ENCODE results near the gene NOTCH1. TPM values are rescaled to one million over a fixed set of nuclear protein-coding genes. Genes with fewer than 3 reads are reported as not detected.

The NOTCH1 gene
- total RNA-seq, 2 experiments from 2014 or later: 17.6 to 17.9 TPM

GRCh38 chr9:136557036-136557435 is 11.2 kb upstream of the NOTCH1 start:
- intact Hi-C loops (cut with micrococcal nuclease; ENCODE audit: unreplicated experiment): loop anchor here (1.0 kb wide), 1 partner anchor 45 kb away; no protein-coding TSS in a partner anchor
- Histone ChIP-seq H4K20me1 (ENCODE audit: insufficient read depth, low read length) (no peaks in the 10 kb centered on the region), H3K9me2 (ENCODE audit: insufficient read depth, low read length) (no peaks in the 10 kb centered on the region), H3K4me3 (ENCODE audit: low read depth, low read length, poor library complexity, severe bottlenecking) (no peak overlapping the region), H3K79me2 (ENCODE audit: insufficient read depth, low read depth, low read length) (no peaks in the 10 kb centered on the region), H3K4me2 (ENCODE audit: low read length) (no peak overlapping the region), H3K27ac (ENCODE audit: low read depth, low read length, poor library complexity, severe bottlenecking) (no peak overlapping the region), H3K36me3 (ENCODE audit: insufficient read depth, low read length) (no peaks in the 10 kb centered on the region), H3K9me3 (ENCODE audit: low read length) (peaks cover 8% of the 10 kb centered on the region), H2AFZ (ENCODE audit: low read length) (no peak overlapping the region), H3K4me1 (ENCODE audit: insufficient read depth, low read length, poor library complexity, severe bottlenecking) (peaks cover 6% of the 10 kb centered on the region)
- TF ChIP-seq CTCF (conservative IDR thresholded peaks at IDR 0.05; ENCODE audit: low read length): no peak
- no TSS peak for BruUV-seq (replicated peaks)
- ChIA-PET CTCF (ENCODE audit: unreplicated experiment) (no interaction called here), POLR2A (no interaction called here)
- DNase-seq (ENCODE audit: low spot score): no peak

- Histone ChIP-seq H3K27ac (ENCODE audit: low read depth, low read length, poor library complexity, severe bottlenecking) (no peak overlapping the region), H2AFZ (ENCODE audit: low read length) (no peak overlapping the region), H3K9me3 (ENCODE audit: low read length) (peaks cover 8% of the 10 kb centered on the region), H3K36me3 (ENCODE audit: insufficient read depth, low read length) (no peaks in the 10 kb centered on the region), H3K4me2 (ENCODE audit: low read length) (no peak overlapping the region), H3K79me2 (ENCODE audit: insufficient read depth, low read depth, low read length) (no peaks in the 10 kb centered on the region), H3K4me1 (ENCODE audit: insufficient read depth, low read length, poor library complexity, severe bottlenecking) (peaks cover 14% of the 10 kb centered on the region), H4K20me1 (ENCODE audit: insufficient read depth, low read length) (no peaks in the 10 kb centered on the region), H3K4me3 (ENCODE audit: low read depth, low read length, poor library complexity, severe bottlenecking) (no peak overlapping the region), H3K9me2 (ENCODE audit: insufficient read depth, low read length) (no peaks in the 10 kb centered on the region)
- CTCF ChIA-PET (ENCODE audit: unreplicated experiment): no interaction called here
- intact Hi-C loops (cut with micrococcal nuclease; ENCODE audit: unreplicated experiment): no loop called here
- TF ChIP-seq EZH2phosphoT487 (IDR thresholded peaks at IDR 0.05; ENCODE audit: borderline replicate concordance, low read depth, low read length): no peak
- TF ChIP-seq CTCF (conservative IDR thresholded peaks at IDR 0.05; ENCODE audit: low read length): no peak
- BruUV-seq (replicated peaks): no TSS peak
- POLR2A ChIA-PET: interaction anchor here (0.7 kb wide), 1 partner anchor 184 kb away, joined by 5 read pairs; no protein-coding TSS in a partner anchor
- DNase-seq (ENCODE audit: low spot score): no peak
These were observed 10.3 kb upstream of the NOTCH1 start for GRCh38 chr9:136556166-136556565.

- peaks cover 7% of the 10 kb centered on the region for H3K9me3 ChIP-seq (ENCODE audit: low read length)
- no TSS peak for BruUV-seq (replicated peaks)
- H4K20me1 ChIP-seq (ENCODE audit: insufficient read depth, low read length): no peaks in the 10 kb centered on the region
- no peaks in the 10 kb centered on the region for H3K36me3 ChIP-seq (ENCODE audit: insufficient read depth, low read length)
- H3K4me3 ChIP-seq (ENCODE audit: low read depth, low read length, poor library complexity, severe bottlenecking): no peak overlapping the region
- H3K9me2 ChIP-seq (ENCODE audit: insufficient read depth, low read length): no peaks in the 10 kb centered on the region
- no peak overlapping the region for H3K4me2 ChIP-seq (ENCODE audit: low read length)
- intact Hi-C loops (cut with micrococcal nuclease; ENCODE audit: unreplicated experiment): no loop called here
- H2AFZ ChIP-seq (ENCODE audit: low read length): no peak overlapping the region
- ChIA-PET CTCF (ENCODE audit: unreplicated experiment) (no interaction called here), POLR2A (no interaction called here)
- no peak overlapping the region for H3K27ac ChIP-seq (ENCODE audit: low read depth, low read length, poor library complexity, severe bottlenecking)
- TF ChIP-seq CTCF (conservative IDR thresholded peaks at IDR 0.05; ENCODE audit: low read length): no peak
- TF ChIP-seq EZH2phosphoT487 (IDR thresholded peaks at IDR 0.05; ENCODE audit: borderline replicate concordance, low read depth, low read length): no peak
- no peak for DNase-seq (ENCODE audit: low spot score)
- no peaks in the 10 kb centered on the region for H3K79me2 ChIP-seq (ENCODE audit: insufficient read depth, low read depth, low read length)
- peaks cover 18% of the 10 kb centered on the region for H3K4me1 ChIP-seq (ENCODE audit: insufficient read depth, low read length, poor library complexity, severe bottlenecking)
These were observed 9.0 kb upstream of the NOTCH1 start for GRCh38 chr9:136554870-136555269.
